IPS-NIHi7 (cell line): ENCODE data around the gene DBNDD2.

Experiments used
- DNase-seq: peaks from one replicate; pipeline ENCODE4 v3.0.0; 2012; ENCODE audit warnings: mixed read lengths; ENCODE audit errors: extremely low spot score

The DBNDD2 gene

GRCh38 chr20:45378191-45378590 is 29.9 kb upstream of the DBNDD2 start, which contains the start of gene TP53TG5:
TSS of gene TP53TG5 (minus strand) at chr20:45378325. CDS start at chr20:45378236, 89 bp downstream.
- DNase-seq = no peak

- DNase-seq = no peak
These were observed 20.8 kb upstream of the DBNDD2 start for GRCh38 chr20:45387274-45387673.

GRCh38 chr20:45390931-45391330 is 17.2 kb upstream of the DBNDD2 start:
- no peak for DNase-seq

GRCh38 chr20:45391559-45391958 is 16.5 kb upstream of the DBNDD2 start:
- no peak for DNase-seq

- DNase-seq = no peak
These were observed 15.4 kb upstream of the DBNDD2 start for GRCh38 chr20:45392733-45393132.

- no peak for DNase-seq
These were observed 13.6 kb upstream of the DBNDD2 start for GRCh38 chr20:45394221-45395113.

- DNase-seq = no peak
These were observed 13.0 kb upstream of the DBNDD2 start for GRCh38 chr20:45395114-45395415.

GRCh38 chr20:45399018-45399417 is 9.1 kb upstream of the DBNDD2 start:
- no peak for DNase-seq

GRCh38 chr20:45400346-45401031 is 7.6 kb upstream of the DBNDD2 start:
- no peak for DNase-seq

- DNase-seq = no peak
These were observed 5.1 kb upstream of the DBNDD2 start for GRCh38 chr20:45402946-45403345.

GRCh38 chr20:45404438-45404837 is 3.7 kb upstream of the DBNDD2 start:
- no peak for DNase-seq

GRCh38 chr20:45405571-45406259 is 2.4 kb upstream of the DBNDD2 start:
- DNase-seq = peak; percentile 48

- peak; percentile 77 for DNase-seq
These were observed 1.6 kb upstream of the DBNDD2 start for GRCh38 chr20:45406260-45407066.

- DNase-seq = peak; percentile 45
These were observed 883 bp upstream of the DBNDD2 start for GRCh38 chr20:45407067-45407745.

GRCh38 chr20:45408646-45409213 is 641 bp downstream of the DBNDD2 start:
- DNase-seq = no peak

GRCh38 chr20:45409521-45410272 is 1.6 kb downstream of the DBNDD2 start:
- DNase-seq = no peak

GRCh38 chr20:45410887-45411286 is 2.8 kb downstream of the DBNDD2 start:
- DNase-seq = no peak

GRCh38 chr20:45412653-45413052 is 4.6 kb downstream of the DBNDD2 start:
- DNase-seq = no peak

GRCh38 chr20:45413479-45413878 is 5.4 kb downstream of the DBNDD2 start:
- DNase-seq = no peak
